Nephron progenitor cell (in vitro differentiated cells): ENCODE data around the gene AHCTF1.

ENCODE experiments used
- DNase-seq: peaks from one replicate; pipeline ENCODE4 v3.0.0; 2021
- H3K27ac Mint-ChIP-seq: 2 replicates; pipeline ENCODE4 v1.8.0; 2021; ENCODE audit warnings: mild to moderate bottlenecking, moderate library complexity, mixed read lengths
- H3K27me3 Mint-ChIP-seq: 2 replicates; pipeline ENCODE4 v1.8.0; 2021; ENCODE audit warnings: mild to moderate bottlenecking, low read depth, mixed read lengths; ENCODE audit not compliant: poor library complexity
- H3K36me3 Mint-ChIP-seq: 2 replicates; pipeline ENCODE4 v1.8.0; 2021; ENCODE audit warnings: low read depth, mixed read lengths
- H3K4me1 Mint-ChIP-seq: 2 replicates; pipeline ENCODE4 v1.8.0; 2021; ENCODE audit warnings: mixed read lengths
- H3K4me3 Mint-ChIP-seq: 2 replicates; pipeline ENCODE4 v1.8.0; 2021; ENCODE audit warnings: mild to moderate bottlenecking, moderate library complexity, mixed read lengths
- H3K9me3 Mint-ChIP-seq: 2 replicates; pipeline ENCODE4 v1.8.0; 2021; ENCODE audit warnings: mild to moderate bottlenecking, moderate library complexity, mixed read lengths
- CTCF ChIP-seq: fragments of 200-600 bp; sonication (generic); IDR thresholded peaks from 2 replicates; pipeline ENCODE4 v1.5.0; 2021; ENCODE audit warnings: antibody characterized with exemption

The AHCTF1 gene

GRCh38 chr1:246947255-246947654 is 15.5 kb upstream of the AHCTF1 start:
- no peak for TF ChIP-seq CTCF
- Mint-ChIP-seq H3K9me3 (peaks cover 5% of the 10 kb centered on the region), H3K4me3 (no peak overlapping the region), H3K36me3 (peaks cover 54% of the 10 kb centered on the region), H3K27me3 (no peaks in the 10 kb centered on the region), H3K27ac (no peak overlapping the region), H3K4me1 (no peaks in the 10 kb centered on the region)
- DNase-seq, result no peak

- Mint-ChIP-seq H3K4me1 (no peaks in the 10 kb centered on the region), H3K4me3 (no peak overlapping the region), H3K27ac (peak overlapping the region; percentile 70), H3K27me3 (no peaks in the 10 kb centered on the region), H3K9me3 (peaks cover 5% of the 10 kb centered on the region), H3K36me3 (peaks cover 52% of the 10 kb centered on the region)
- no peak for TF ChIP-seq CTCF
- DNase-seq, result no peak
Measured at GRCh38 chr1:246946366-246946765, 14.6 kb upstream of the AHCTF1 start.

- no peak for TF ChIP-seq CTCF
- no peak for DNase-seq
- peaks cover 34% of the 10 kb centered on the region for H3K36me3 Mint-ChIP-seq
- H3K27ac Mint-ChIP-seq, result no peak overlapping the region
- peaks cover 11% of the 10 kb centered on the region for H3K9me3 Mint-ChIP-seq
- peaks cover 11% of the 10 kb centered on the region for H3K4me1 Mint-ChIP-seq
- H3K27me3 Mint-ChIP-seq, result peaks cover 2% of the 10 kb centered on the region
- H3K4me3 Mint-ChIP-seq, result peak overlapping the region; percentile 11
Measured at GRCh38 chr1:246934765-246935164, 3.0 kb upstream of the AHCTF1 start.

GRCh38 chr1:246933893-246934292 is 2.1 kb upstream of the AHCTF1 start:
- DNase-seq, result no peak
- peaks cover 12% of the 10 kb centered on the region for H3K4me1 Mint-ChIP-seq
- peaks cover 2% of the 10 kb centered on the region for H3K27me3 Mint-ChIP-seq
- H3K9me3 Mint-ChIP-seq, result peaks cover 13% of the 10 kb centered on the region
- no peak overlapping the region for H3K27ac Mint-ChIP-seq
- no peak overlapping the region for H3K4me3 Mint-ChIP-seq
- TF ChIP-seq CTCF, result no peak
- H3K36me3 Mint-ChIP-seq, result peaks cover 35% of the 10 kb centered on the region

- peak; percentile 4 for DNase-seq
- peaks cover 2% of the 10 kb centered on the region for H3K27me3 Mint-ChIP-seq
- H3K4me3 Mint-ChIP-seq, result peak overlapping the region; percentile 88
- H3K4me1 Mint-ChIP-seq, result peaks cover 15% of the 10 kb centered on the region
- peaks cover 26% of the 10 kb centered on the region for H3K9me3 Mint-ChIP-seq
- H3K36me3 Mint-ChIP-seq, result peaks cover 39% of the 10 kb centered on the region
- TF ChIP-seq CTCF, result no peak
- H3K27ac Mint-ChIP-seq, result no peak overlapping the region
Measured at GRCh38 chr1:246932366-246932700, 585 bp upstream of the AHCTF1 start.

GRCh38 chr1:246930830-246931548 is 759 bp downstream of the AHCTF1 start:
- peak overlapping the region; percentile 99 for H3K27ac Mint-ChIP-seq
- peak; percentile 65 for DNase-seq
- H3K27me3 Mint-ChIP-seq, result peaks cover 2% of the 10 kb centered on the region
- no peak for TF ChIP-seq CTCF
- peaks cover 48% of the 10 kb centered on the region for H3K36me3 Mint-ChIP-seq
- peaks cover 18% of the 10 kb centered on the region for H3K4me1 Mint-ChIP-seq
- H3K9me3 Mint-ChIP-seq, result peaks cover 40% of the 10 kb centered on the region
- peak overlapping the region; percentile 97 for H3K4me3 Mint-ChIP-seq
